GM12891 (cell line): ENCODE results near the gene HPS3.

ENCODE experiments used
- POLR2A ChIP-seq: IDR thresholded peaks from 2 replicates; pipeline ENCODE4 v1.6.1; 2011; ENCODE audit warnings: low read depth, low read length, control low read depth
- POLR2AphosphoS5 ChIP-seq: IDR thresholded peaks from 2 replicates; pipeline ENCODE4 v1.6.1; 2011; ENCODE audit warnings: low read depth, low read length, control low read depth

DNA sequence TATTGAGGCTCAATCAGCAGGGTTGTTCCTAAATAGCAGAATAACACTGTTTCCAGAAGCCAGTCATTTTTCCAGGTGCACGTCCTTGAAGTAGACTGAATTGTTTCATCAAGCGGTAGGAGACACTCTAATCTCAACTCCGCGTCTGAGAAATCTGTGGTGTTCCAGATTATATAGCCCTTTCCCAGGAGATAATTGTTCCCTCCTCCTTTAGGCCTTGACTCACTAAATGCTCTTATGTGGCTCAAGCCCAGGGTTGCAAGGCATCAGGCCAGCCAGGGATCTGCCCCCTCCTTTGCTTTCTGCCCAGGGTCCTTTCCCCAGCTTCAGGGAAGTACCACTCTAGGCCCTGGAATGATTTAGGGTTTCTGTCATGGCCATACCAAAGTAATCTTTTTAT, 37.5 kb upstream of the HPS3 start:
- TF ChIP-seq POLR2AphosphoS5: no peak
- TF ChIP-seq POLR2A: no peak
